HepG2 (cell line): ENCODE data around the gene CTDNEP1. TPM values are rescaled to one million over a fixed set of nuclear protein-coding genes. Genes with fewer than 3 reads are reported as not detected.
A peak's percentile ranks its signal among the peaks of the same experiment; 100 is the strongest.

Source experiments
- ATAC-seq: fragments of 200-7000 bp; cut with Tn5 transposase; 3 replicates; pipeline ENCODE4 v1.9.1; 2020; ENCODE audit warnings: mild to moderate bottlenecking, moderate library complexity
- BruUV-seq: library from RNA; stranded (reverse); fragments of 400-500 nt; replicated peaks from 2 replicates; lab custom pipeline; 2021; lab: Mats Ljungman, UMichigan
- CTCF ChIA-PET: fragments of 300-600 bp; formaldehyde crosslinking; extraction: SDS; loops from one replicate; lab custom pipeline; 2021; ENCODE audit warnings: low total read pairs, inconsistent platforms, low intra/inter-chr PET ratio; lab: Yijun Ruan, JAX
- POLR2A ChIA-PET: fragments of 350-600 bp; sonication (Branson Sonifier 250); formaldehyde crosslinking; loops from one replicate; lab custom pipeline; 2020; ENCODE audit warnings: antibody characterized with exemption, inconsistent platforms; lab: Yijun Ruan, JAX
- DNase-seq: peaks from one replicate; pipeline ENCODE4 v3.0.0-alpha.2; 2015; ENCODE audit warnings: low spot score
- FAIRE-seq: peaks from 3 replicates; lab custom pipeline; 2011; peaks lifted over from hg19 to GRCh38; lab: Jason Lieb, UNC
- H2AFZ ChIP-seq: one replicate; pipeline ENCODE4 v1.6.1; 2011; ENCODE audit warnings: low read length, inconsistent platforms
- H3K27ac ChIP-seq: fragments of 300-600 bp; 3 replicates; pipeline ENCODE4 v1.8.0; 2011; ENCODE audit warnings: mixed run types, mild to moderate bottlenecking, mixed read lengths, low read length, inconsistent platforms; ENCODE audit not compliant: insufficient read depth; ENCODE audit errors: extremely low read length
- H3K27me3 ChIP-seq, 2 experiments: fragments of 200-600 bp in 1 of 2; 2 replicates in 1 of 2; 3 replicates in 1 of 2; pipeline versions ENCODE4 v1.6.0 to v1.8.0; 2011; ENCODE audit warnings: low read length in 2 of 2, mild to moderate bottlenecking in 2 of 2, moderate library complexity in 2 of 2, inconsistent platforms in 1 of 2; ENCODE audit not compliant: insufficient read depth in 2 of 2, control insufficient read depth in 1 of 2
- H3K36me3 ChIP-seq, 2 experiments: fragments of 200-600 bp in 1 of 2; replicated peaks in 1 of 2; 2 replicates in 1 of 2; 3 replicates in 1 of 2; pipeline versions ENCODE4 v1.5.1 to v1.8.0; 2011; ENCODE audit warnings: low read length in 2 of 2, inconsistent platforms in 1 of 2; ENCODE audit not compliant: insufficient read depth in 2 of 2, control insufficient read depth in 1 of 2
- H3K4me1 ChIP-seq: 2 replicates; pipeline ENCODE4 v1.5.1; 2012; ENCODE audit warnings: low read length, inconsistent platforms; ENCODE audit not compliant: insufficient read depth
- H3K4me2 ChIP-seq: 2 replicates; pipeline ENCODE4 v1.6.0; 2011; ENCODE audit warnings: low read depth, low read length, inconsistent platforms
- H3K4me3 ChIP-seq, 3 experiments: fragments of 200-600 bp in 1 of 3; sonication (generic), shearing (Covaris generic) in 1 of 3; replicated peaks in 1 of 3; 2 replicates each; pipeline ENCODE4 v1.5.1; 2011 to 2016; ENCODE audit warnings: low read length in 3 of 3, inconsistent platforms in 2 of 3, low read depth in 2 of 3, mild to moderate bottlenecking in 2 of 3, control low read depth in 1 of 3, mixed read lengths in 1 of 3; ENCODE audit not compliant: insufficient read depth in 1 of 3
- H3K79me2 ChIP-seq: one replicate; pipeline ENCODE4 v1.6.1; 2011; ENCODE audit warnings: low read length, inconsistent platforms; ENCODE audit not compliant: insufficient read depth
- H3K9ac ChIP-seq: 2 replicates; pipeline ENCODE4 v1.6.0; 2011; ENCODE audit warnings: mild to moderate bottlenecking, low read depth, low read length, inconsistent platforms; ENCODE audit not compliant: insufficient read depth
- H3K9me3 ChIP-seq: 2 replicates; pipeline ENCODE4 v1.5.1; 2012; ENCODE audit warnings: mild to moderate bottlenecking, low read length
- H4K20me1 ChIP-seq: 2 replicates; pipeline ENCODE4 v1.6.0; 2011; ENCODE audit warnings: inconsistent platforms, mild to moderate bottlenecking, low read length, moderate library complexity; ENCODE audit not compliant: insufficient read depth
- POLR2G ChIP-seq: fragments of 200-400 bp; formaldehyde crosslinking; IDR thresholded peaks from 2 replicates; pipeline ENCODE4 v1.6.1; 2018; ENCODE audit warnings: mild to moderate bottlenecking, low read depth, low read length, moderate library complexity
- RBFOX2 ChIP-seq: fragments of 200-400 bp; formaldehyde crosslinking; IDR thresholded peaks from 2 replicates; pipeline ENCODE4 v1.6.1; 2017; ENCODE audit warnings: low read depth, mild to moderate bottlenecking, low read length
- REST ChIP-seq, 2 experiments: IDR thresholded peaks; 2 replicates each; pipeline ENCODE4 v1.6.1; 2011 to 2012; ENCODE audit warnings: low read length in 2 of 2, borderline replicate concordance in 1 of 2, low read depth in 1 of 2, mild to moderate bottlenecking in 1 of 2, moderate library complexity in 1 of 2
- SMAD1 ChIP-seq: sonication (generic); formaldehyde crosslinking; IDR thresholded peaks from 2 replicates; pipeline ENCODE4 v1.4.0; 2020; ENCODE audit warnings: missing genetic modification reagents, low read depth, mild to moderate bottlenecking, borderline replicate concordance
- ZNF652 ChIP-seq: IDR thresholded peaks from 2 replicates; pipeline ENCODE4 v1.6.1; 2016; ENCODE audit warnings: low read depth, borderline replicate concordance
- WGBS: methylation state at CpG from one replicate; pipeline ENCODE4 v1.1.6; 2017; ENCODE audit warnings: low lambda C conversion rate; 5-methylcytosine and 5-hydroxymethylcytosine counted together
- in situ Hi-C: cut with HindIII; loops from 2 replicates; pipeline ENCODE4 v1.10.0; 2017; ENCODE audit warnings: low pct_unique_long_range_greater_than_20kb; ENCODE audit not compliant: extremely low pct_ligation_motif_present
- intact Hi-C: fragments of 100-400 bp; cut with micrococcal nuclease; formaldehyde crosslinking; loops from one replicate; pipeline ENCODE4 v1.10.0; 2022; ENCODE audit not compliant: unreplicated experiment
- polyA plus RNA-seq, 8 experiments: library from polyadenylated mRNA; depleted of rRNA in 3 of 8; stranded (reverse) in 7 of 8; unstranded in 1 of 8; fragments of >200 nt; fragmentation: Illumina TruSeq in 4 of 8; extraction: Trizol in 4 of 8; gene quantifications; 2 replicates each; pipeline versions ENCODE4 v1.2.1 to v1.2.3, GENCODE V29; 2011 to 2016; ENCODE audit warnings: low read depth in 4 of 8, missing spikeins in 1 of 8, mixed read lengths in 1 of 8; ENCODE audit not compliant: insufficient read depth in 1 of 8
- total RNA-seq, 5 experiments: library from RNA; depleted of rRNA; stranded (reverse); fragments of >200 nt; fragmentation: Illumina TruSeq; extraction: Trizol; gene quantifications; 2 replicates each; pipeline ENCODE4 v1.2.3, GENCODE V29; 2016; ENCODE audit warnings: low read depth in 1 of 5
- TF ChIP-seq, protein P1 (sequence below): sonication (generic); formaldehyde crosslinking; IDR thresholded peaks from 2 replicates; pipeline ENCODE4 v1.8.0; 2022; ENCODE audit warnings: missing genetic modification reagents, mild to moderate bottlenecking, inconsistent platforms, borderline replicate concordance

Gene CTDNEP1
- total and polyA plus RNA-seq, 2 of the 13 experiments (the other 11 are each of a cell fraction or from before 2014, with no cell fraction given), result 19.8 to 118 TPM

- TF ChIP-seq, protein P1, sequence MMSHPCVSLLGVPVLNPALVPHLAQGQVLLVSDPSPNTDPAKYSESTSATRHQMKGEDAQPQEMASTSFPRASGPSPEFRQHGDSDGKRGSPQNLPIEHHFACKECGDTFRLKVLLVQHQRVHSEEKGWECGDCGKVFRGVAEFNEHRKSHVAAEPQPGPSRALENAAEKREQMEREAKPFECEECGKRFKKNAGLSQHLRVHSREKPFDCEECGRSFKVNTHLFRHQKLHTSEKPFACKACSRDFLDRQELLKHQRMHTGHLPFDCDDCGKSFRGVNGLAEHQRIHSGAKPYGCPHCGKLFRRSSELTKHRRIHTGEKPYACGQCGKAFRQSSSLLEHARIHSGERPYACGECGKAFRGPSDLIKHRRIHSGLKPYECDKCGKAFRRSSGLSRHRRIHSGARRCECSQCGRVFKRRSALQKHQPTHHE (CRISPR knock-in tag), result no peak
- TF ChIP-seq SMAD1 (CRISPR knock-in tag) (no peak), ZNF652 (CRISPR knock-in tag) (no peak), RBFOX2 (peak; percentile 37; the same call in 1 of the 2 replicates)
These were observed 26.8 kb downstream of the CTDNEP1 start (continued) for GRCh38 chr17:7224661-7225111.

DNA sequence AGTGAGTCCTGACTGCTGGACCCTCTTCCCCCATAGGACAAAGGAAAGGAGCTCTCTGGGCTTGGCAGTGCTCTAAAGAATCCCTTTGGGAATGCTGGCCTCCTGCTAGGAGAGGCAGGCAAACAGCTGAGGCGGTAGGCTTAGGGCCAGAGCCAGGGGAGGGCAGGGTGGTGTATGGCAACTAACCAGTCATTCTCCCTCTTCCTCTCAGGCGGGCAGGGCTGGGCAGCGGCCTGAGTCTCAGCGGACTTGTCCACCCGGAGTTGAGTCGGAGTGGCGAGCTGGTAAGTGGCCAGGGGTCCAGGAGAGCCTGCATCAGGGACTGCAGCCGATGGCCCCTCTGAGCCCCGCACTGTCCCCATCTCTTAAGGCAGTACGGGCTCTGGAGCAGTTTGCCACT, 27.4 kb downstream of the CTDNEP1 start:
- peaks cover 21 to 75% of the 10 kb centered on the region in 2 experiments; a peak in 4 of 5 replicates for H3K36me3 ChIP-seq
- no peak overlapping the region for H3K4me2 ChIP-seq
- H3K27ac ChIP-seq, result no peak overlapping the region
- H3K4me3 ChIP-seq, result no peak overlapping the region
- DNase-seq (no peak), ATAC-seq (no peak), FAIRE-seq (no peak)
- peaks cover 24% of the 10 kb centered on the region for H3K4me1 ChIP-seq
- ChIA-PET POLR2A (interaction anchor here (6.8 kb wide), 1 partner anchor 12 kb away, joined by 140 read pairs; the partner anchor contains the start of genes DVL2 and PHF23), CTCF (no interaction called here)
- no peaks in the 10 kb centered on the region for H3K9me3 ChIP-seq
- in situ Hi-C loops (no loop called here), intact Hi-C loops (no loop called here)
- H3K9ac ChIP-seq, result no peak overlapping the region
- H3K27me3 ChIP-seq, result no peaks in the 10 kb centered on the region; a peak in 1 of 5 replicates
- no peak for TF ChIP-seq REST (IDR thresholded peaks at IDR 0.05; ENCODE audit: borderline replicate concordance in 1 of 2, low read depth in 1 of 2, low read length in 2 of 2)
- peak; percentile 42; the same call in 1 of the 2 replicates for TF ChIP-seq RBFOX2
- TF ChIP-seq POLR2G, result peak; percentile 57; the same call in 1 of the 2 replicates
- H2AFZ ChIP-seq, result no peak overlapping the region
- peaks cover 10% of the 10 kb centered on the region; the same call in 1 of the 2 replicates for H4K20me1 ChIP-seq
- peaks cover 14% of the 10 kb centered on the region for H3K79me2 ChIP-seq
- WGBS, result 93% methylated on average over 3 of the region's 10 CpGs
- TSS peak; percentile 13 for BruUV-seq
